GM12892 (cell line): ENCODE data around the gene CAMK1D.

Experiments
- POLR2A ChIP-seq: IDR thresholded peaks from 2 replicates; pipeline ENCODE4 v1.6.1; 2011; ENCODE audit warnings: low read depth, low read length, control low read depth
- POLR2AphosphoS5 ChIP-seq: IDR thresholded peaks from 2 replicates; pipeline ENCODE4 v1.6.1; 2011; ENCODE audit warnings: low read depth, low read length, control low read depth

DNA sequence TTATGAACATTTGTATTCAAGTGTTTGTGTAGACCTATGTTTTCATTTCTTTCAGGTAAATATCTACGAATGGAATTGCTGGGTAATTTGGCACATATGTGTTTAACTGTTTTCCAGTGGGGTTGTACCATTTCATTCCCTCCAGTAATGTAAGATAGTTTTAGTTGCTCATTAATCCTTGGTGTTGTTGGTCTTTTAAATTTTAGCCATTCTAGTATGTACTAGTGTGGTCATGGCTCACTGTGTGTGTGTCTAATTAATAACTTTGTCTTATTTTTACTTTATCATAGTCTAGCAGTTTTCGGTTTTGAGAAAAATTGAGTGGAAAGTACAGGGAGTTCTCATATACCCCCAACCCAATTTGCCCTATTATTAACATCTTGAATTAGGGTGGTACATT lies 278.8 kb downstream of the CAMK1D start:
- TF ChIP-seq POLR2AphosphoS5 (no peak), POLR2A (no peak)
